NCI-H1105 treated with DMSO at 0.1 percent for 48 hours (cell line): ENCODE data around the gene SH3RF1.
A peak's percentile ranks its signal among the peaks of the same experiment; 100 is the strongest.

Experiments
- DNase-seq: peaks from one replicate; lab custom pipeline; 2025; lab: John Stamatoyannopoulos, UW

The SH3RF1 gene

GRCh38 chr4:169275180-169275579 lies 4.4 kb upstream of the SH3RF1 start:
- no peak for DNase-seq

GRCh38 chr4:169274033-169274432 lies 3.3 kb upstream of the SH3RF1 start:
- DNase-seq, result no peak

GRCh38 chr4:169272265-169272886 lies 1.6 kb upstream of the SH3RF1 start:
- no peak for DNase-seq

DNA sequence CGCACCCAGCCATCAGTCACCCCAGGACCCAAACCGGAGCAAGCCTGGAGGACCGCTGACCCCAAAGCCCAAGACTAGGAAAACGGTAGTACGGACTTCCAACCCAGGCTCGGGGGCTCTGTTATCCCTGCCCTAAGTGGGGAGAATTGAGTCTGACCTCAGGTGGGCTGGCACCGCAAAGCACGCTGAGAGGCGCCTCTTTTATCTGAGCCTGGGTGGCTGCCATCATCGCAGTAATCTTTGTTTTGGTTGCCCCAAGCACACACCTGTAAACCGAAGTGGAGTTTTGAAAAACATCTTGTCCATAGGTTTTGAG lies 894 bp upstream of the SH3RF1 start:
- DNase-seq, result no peak

- DNase-seq, result peak; percentile 53
Observed at GRCh38 chr4:169269916-169270809, 593 bp downstream of the SH3RF1 start.

- DNase-seq, result no peak
Observed at GRCh38 chr4:169268951-169269760, 1.6 kb downstream of the SH3RF1 start.

DNA sequence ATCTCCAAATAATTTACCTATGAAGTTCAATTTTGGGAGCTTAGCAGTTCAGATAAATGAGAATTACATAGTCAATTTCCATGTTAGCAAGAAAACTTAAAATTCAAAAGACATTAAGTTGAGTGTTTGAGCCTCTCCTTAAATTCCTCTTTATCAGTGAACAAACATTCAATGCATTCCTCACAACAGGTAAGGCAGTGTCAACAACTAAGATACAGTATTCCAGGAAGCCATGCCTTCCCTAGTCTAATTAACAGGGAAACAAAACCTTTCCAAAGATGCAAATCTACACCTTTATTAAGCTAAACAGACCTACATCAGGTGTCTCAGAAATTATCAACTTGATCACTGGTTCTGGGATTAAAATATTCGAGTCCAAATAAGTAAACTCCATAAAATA lies 3.7 kb downstream of the SH3RF1 start:
- DNase-seq, result no peak

DNA sequence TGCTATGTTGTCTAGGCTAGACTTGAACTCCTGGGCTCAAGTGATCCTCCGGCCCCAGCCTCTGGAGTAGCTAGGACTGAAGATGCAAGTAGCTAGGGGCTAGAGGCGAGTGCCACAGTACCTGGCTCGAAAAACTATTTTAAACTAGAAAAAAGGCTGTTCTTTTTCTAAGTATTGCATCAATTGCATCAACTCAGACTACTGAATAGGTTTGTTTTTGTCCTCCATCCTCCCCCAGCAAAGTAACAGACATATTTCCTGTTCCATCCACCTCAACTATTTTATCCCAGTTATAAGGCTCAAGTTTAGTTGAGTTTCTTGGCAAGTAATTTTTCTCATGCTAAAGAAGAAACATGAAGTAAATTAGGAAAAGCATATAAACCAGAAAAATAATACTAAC lies 4.1 kb downstream of the SH3RF1 start:
- DNase-seq, result no peak

DNA sequence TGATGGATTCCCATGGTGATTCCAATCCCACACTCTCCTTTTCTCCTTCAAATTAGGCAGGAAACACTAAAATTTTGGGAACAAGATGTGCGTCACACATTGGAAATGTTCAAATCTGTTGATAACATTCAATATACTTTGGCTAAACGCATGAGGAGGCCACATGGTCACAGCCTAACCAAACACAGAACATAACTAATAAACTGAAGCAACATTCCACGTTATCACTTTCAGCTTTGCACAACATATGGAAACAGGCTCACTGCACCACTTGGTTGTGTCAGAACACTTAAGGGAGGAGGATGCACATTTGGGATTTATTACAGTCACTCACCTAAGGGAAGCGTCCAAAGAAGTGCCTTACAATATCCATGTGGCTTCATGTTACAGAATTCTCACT lies 4.7 kb downstream of the SH3RF1 start:
- no peak for DNase-seq

GRCh38 chr4:169263791-169264392 lies 6.9 kb downstream of the SH3RF1 start:
- no peak for DNase-seq

DNA sequence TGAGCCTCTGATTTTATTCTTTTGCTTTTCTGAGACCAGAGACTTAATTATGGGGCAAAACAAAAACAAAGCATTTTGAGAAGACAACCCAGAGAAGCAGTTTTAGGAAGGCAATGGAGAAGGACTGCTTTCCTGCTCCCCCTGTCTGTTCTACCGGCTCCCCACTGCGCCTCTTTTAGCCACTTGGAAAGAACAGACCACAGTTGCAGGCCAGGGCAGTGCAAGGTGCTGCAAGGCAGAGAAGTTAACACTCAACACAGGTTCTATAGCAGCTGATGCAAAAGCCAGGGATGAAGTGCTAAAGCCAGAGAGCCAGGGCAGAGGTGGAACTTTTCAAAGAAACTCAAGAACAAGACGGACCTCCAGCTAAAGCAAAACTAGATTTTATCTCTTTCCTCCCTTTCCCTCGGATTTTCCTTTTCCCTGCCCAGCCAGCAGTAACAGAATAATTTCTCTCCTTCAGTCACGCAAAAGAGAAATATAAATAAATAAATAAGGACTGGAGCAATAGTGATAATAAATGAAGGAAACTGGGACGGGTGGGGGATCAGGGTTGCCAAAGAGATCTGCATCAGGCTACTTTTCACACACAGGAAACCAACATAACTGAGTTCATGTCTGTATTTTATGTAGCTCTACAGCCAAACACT lies 10.4 kb downstream of the SH3RF1 start:
- DNase-seq, result no peak

DNA sequence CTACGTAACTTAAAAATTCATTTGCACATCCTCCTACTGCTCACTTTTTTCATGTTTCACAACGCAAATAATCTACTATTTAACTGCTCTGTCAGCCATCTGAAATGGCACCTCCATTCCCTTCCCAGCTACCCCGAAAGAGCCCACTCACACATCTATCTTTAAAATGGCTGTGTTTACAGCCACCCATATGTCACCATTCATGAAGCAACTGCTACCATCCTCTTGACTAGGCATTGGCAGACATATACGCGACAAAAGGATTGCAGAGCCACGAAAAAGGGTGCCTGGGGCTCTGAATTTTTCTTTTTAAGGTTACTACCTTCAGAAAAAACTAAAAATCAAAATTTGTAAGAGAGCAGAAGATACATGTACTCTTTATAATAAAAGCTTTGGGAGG lies 11.5 kb downstream of the SH3RF1 start:
- no peak for DNase-seq

- DNase-seq, result no peak
Observed at GRCh38 chr4:169258141-169258540, 12.6 kb downstream of the SH3RF1 start.

DNA sequence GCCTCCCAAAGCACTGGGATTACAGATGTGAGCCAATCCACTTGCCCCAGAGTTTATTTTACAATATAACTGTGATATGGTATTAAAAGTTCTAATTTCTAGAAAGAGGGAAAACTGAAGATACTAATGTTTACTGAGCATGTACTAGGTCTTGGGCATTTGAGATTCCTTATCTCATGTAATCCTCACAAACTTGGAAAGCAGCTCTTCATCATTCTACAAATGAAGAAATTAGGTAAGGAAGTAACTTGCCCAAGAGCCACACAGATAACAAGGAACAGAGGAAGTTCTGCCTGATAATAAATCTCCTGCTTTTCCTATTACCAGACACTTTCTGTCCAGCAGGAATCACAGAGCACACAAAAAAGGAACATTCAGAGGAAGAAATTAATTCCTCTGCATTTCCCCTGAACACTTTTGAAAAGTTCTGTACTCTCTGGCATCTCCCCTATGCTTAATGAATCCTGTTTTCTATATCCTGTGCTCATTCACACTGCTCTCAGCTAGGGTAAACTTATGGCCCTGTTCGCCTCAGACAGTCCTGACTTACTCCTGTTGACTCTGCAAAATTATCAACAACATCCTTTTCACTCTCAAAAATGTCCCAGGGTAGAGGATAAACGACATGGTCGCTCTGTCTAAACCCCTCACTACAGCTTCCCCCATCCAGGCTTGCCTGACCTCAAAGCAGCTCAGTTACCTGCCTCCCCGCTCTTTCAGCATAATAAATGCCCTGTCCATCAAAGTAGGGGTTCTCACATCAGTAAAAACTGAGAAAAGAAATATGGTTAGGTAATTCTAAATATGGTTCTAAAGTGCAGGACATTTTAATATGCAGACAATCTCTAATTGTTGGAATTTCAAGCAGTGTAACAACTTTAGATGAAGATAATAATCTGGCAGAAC lies 13.6 kb downstream of the SH3RF1 start:
- no peak for DNase-seq

GRCh38 chr4:169256101-169256612 lies 14.6 kb downstream of the SH3RF1 start:
- no peak for DNase-seq

GRCh38 chr4:169254546-169254983 lies 16.2 kb downstream of the SH3RF1 start:
- no peak for DNase-seq

DNA sequence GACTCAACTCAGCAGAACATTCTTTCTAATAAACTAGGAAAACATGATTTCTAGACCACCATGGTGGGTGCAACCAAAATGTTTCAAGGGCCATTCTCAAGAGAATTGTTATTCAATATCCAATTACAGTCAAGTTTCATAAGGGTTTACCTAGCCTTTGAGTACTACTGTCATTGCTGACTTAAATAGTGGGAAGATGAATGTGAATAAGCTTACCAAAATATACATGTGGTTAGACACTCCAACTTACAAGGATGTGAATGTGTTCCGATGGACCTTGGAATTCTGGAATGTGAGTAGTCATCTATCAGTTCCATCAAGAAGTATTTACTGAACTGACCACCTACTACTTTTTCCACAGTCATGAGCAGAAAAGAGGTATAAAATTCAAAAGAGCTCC lies 16.9 kb downstream of the SH3RF1 start:
- no peak for DNase-seq

DNA sequence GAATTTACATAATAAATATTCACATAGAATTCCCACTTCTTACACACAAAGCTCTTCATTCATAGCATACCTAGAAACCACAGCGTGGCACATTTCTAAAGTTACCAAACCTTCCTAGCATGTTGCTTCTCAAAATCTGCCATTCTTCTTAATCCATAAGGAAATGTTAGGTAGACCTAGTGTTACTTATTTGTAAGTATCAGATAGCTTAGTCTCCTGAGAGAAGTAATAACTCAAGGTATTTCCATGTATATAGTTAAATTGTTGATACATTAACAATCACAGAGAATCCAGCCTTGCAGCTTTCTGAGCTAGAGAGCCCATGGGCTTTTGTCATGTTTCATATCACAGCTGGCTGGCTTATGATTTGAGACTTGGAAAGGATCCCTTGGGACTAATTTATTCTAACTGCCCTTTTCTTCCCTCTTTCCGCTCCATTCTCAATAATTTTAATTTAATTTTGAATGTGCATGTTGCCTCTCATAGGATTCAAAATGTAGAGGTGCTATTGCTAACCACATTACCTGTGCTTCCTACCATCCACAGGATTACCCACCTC lies 17.6 kb downstream of the SH3RF1 start:
- DNase-seq, result no peak

GRCh38 chr4:169252339-169253112 lies 18.2 kb downstream of the SH3RF1 start:
- no peak for DNase-seq
